ENCODE results near the gene RIPK4. TPM values are rescaled to one million over a fixed set of nuclear protein-coding genes. Genes with fewer than 3 reads are reported as not detected.

RIPK4 gene
- total and polyA plus RNA-seq, 4 donors: 4.7 to 22.6 (median 8.5) TPM

DNA sequence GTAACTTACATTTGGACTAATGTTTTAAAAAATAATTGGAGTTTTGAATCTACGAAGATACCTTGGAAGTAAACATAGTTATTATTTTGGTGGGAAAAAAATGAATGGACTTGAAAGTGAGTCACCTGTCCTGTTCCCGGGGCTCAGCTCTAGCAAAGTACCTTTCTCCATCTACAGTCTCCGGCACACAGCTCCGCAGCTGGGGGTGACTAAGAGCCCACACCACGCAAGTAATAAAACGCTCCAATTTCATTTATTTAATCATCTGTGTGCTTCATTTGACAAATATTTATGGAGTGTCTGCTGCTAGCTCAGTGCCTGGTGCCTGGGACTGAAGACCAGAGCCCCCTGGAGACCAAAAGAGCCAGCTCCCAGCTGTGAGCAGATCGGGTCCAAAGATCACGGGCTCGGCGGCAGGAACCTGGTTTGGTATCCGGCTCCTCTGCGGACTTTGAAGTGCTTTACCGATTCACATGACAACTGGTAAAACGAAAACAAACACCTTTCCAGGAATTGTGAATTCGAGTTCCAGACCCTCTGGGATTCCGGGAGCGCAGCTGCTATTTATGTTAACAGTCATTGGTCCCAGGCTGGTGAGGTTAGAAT is 1.7 kb upstream of the RIPK4 start (continued):
- TF ChIP-seq, protein P1, sequence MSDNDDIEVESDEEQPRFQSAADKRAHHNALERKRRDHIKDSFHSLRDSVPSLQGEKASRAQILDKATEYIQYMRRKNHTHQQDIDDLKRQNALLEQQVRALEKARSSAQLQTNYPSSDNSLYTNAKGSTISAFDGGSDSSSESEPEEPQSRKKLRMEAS (IDR thresholded peaks at IDR 0.05): peak; percentile 76
- TF ChIP-seq, protein P2, sequence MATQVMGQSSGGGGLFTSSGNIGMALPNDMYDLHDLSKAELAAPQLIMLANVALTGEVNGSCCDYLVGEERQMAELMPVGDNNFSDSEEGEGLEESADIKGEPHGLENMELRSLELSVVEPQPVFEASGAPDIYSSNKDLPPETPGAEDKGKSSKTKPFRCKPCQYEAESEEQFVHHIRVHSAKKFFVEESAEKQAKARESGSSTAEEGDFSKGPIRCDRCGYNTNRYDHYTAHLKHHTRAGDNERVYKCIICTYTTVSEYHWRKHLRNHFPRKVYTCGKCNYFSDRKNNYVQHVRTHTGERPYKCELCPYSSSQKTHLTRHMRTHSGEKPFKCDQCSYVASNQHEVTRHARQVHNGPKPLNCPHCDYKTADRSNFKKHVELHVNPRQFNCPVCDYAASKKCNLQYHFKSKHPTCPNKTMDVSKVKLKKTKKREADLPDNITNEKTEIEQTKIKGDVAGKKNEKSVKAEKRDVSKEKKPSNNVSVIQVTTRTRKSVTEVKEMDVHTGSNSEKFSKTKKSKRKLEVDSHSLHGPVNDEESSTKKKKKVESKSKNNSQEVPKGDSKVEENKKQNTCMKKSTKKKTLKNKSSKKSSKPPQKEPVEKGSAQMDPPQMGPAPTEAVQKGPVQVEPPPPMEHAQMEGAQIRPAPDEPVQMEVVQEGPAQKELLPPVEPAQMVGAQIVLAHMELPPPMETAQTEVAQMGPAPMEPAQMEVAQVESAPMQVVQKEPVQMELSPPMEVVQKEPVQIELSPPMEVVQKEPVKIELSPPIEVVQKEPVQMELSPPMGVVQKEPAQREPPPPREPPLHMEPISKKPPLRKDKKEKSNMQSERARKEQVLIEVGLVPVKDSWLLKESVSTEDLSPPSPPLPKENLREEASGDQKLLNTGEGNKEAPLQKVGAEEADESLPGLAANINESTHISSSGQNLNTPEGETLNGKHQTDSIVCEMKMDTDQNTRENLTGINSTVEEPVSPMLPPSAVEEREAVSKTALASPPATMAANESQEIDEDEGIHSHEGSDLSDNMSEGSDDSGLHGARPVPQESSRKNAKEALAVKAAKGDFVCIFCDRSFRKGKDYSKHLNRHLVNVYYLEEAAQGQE (IDR thresholded peaks at IDR 0.05): peak; percentile 72

DNA sequence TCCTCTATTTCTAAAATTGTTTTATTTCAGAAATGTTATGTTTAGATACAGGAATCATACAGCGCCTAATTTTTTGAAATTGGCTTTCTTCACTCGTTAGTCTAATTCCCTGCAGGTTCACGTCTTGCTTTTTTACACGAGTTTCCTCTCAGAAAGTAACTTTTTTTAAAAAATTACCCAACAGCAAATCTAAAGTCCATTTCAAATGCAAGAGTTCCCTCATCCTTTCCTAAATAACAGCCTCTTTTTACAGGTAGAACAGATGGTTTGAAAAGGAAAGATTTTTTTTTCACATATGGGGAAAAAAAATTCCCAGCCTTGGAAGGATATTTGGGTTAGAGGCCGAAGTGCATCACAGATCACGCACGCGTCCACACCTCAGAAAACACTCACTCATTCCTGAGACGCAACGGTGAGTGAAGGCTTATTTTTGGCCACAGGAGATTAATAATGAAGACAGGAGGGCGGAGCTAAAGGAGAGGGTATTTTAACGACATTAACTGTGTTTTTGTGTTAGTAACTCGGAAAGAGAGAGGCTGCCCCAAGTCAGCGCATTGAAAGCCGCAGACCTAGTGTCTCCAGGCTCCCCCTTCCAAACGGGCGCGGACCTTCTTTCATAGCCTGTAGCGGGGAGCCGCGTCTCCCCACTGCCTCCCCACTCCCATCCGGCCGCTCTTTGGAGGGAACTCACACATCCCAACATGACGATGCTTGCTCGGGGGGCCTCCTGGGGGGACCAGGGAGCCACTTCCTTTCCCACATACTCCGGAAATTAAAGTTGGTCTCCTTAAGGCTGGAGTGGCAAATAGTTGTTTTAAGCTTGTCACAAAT is 969 bp upstream of the RIPK4 start:
- Histone ChIP-seq H3K4me1 (ENCODE audit: control insufficient read depth in 4 of 4, insufficient read depth in 4 of 4, low read length in 3 of 4) (peaks cover 10 to 36% (median 24%) of the 10 kb centered on the region in 4 donors), H3K27ac (ENCODE audit: low read depth in 1 of 2, low read length in 2 of 2) (peak overlapping the region; percentile 85 to 92), H3K4me3 (ENCODE audit: low read depth in 1 of 3, low read length in 3 of 3) (peak overlapping the region; percentile 64 to 76 (median 65)), H3K36me3 (ENCODE audit: control insufficient read depth in 4 of 4, insufficient read depth in 3 of 4, low read depth in 1 of 4, low read length in 3 of 4) (no peaks in the 10 kb centered on the region), H3K27me3 (ENCODE audit: control insufficient read depth in 4 of 4, insufficient read depth in 4 of 4, low read length in 3 of 4) (no peaks in the 10 kb centered on the region), H3K9ac (ENCODE audit: low read depth in 1 of 2, low read length in 2 of 2) (peak overlapping the region; percentile 47 to 82), H3K9me3 (ENCODE audit: control insufficient read depth in 4 of 4, low read length in 3 of 4) (no peaks in the 10 kb centered on the region)
- WGBS: 3% methylated on average over 26 of the region's 26 CpGs
- no peak for TF ChIP-seq GABPA (IDR thresholded peaks at IDR 0.05 in 1 of 2, conservative IDR thresholded peaks at IDR 0.05 in 1 of 2)
- no peak for TF ChIP-seq EGR1 (IDR thresholded peaks at IDR 0.05; ENCODE audit: low read depth in 2 of 2)
- peak in 1 of 2 donors; percentile 21 for TF ChIP-seq JUND (IDR thresholded peaks at IDR 0.05)
- TF ChIP-seq HNF4A (conservative IDR thresholded peaks at IDR 0.05): peak; percentile 56 to 57
- DNase-seq (ENCODE audit: low spot score): no peak

DNA sequence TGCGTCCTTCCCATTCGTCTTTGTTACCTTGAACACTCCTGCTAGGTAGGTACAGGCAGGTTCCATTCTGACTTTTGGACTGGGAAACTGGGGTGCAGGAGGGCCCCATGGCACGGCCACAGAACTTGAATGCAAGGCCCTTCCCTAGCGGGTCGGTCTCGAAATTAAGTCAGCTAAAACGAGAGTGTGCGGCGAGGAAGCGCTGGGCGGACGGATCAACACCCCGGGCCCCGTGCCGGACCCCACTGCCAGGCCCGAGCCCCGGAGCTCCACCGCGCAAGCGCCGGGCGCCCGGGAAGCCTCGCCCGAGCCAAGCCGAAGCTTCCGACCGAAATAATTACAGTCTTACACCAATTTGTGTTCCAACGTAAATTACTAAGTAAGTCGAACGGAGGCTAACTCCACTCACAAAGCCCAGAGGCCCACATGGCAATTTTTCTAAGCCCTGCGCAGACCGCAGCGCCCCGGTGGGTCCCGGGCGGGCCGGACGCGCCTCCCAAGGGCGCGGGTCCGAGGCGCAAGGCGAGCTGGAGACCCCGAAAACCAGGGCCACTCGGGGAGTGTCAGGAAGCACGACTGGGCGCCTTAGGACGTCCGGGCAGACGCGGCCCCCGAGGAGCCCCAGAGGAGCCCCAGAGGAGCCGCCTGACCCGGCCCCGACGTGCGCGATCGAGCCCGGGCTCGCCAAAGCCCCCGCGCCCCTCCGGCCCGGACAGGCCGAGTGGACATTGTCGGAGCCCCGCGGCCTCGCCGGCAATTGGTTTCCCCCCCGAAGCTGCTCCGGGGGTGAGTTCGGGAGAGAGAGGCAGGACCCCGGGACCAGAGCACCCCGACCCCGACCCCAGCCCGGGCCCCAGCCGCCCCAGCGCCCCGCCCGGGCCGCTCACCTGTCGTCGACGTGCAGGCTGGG is 624 bp downstream of the RIPK4 start:
- Histone ChIP-seq H3K9me3 (ENCODE audit: control insufficient read depth in 4 of 4, low read length in 3 of 4) (no peaks in the 10 kb centered on the region), H3K4me1 (ENCODE audit: control insufficient read depth in 4 of 4, insufficient read depth in 4 of 4, low read length in 3 of 4) (peaks cover 15 to 52% (median 39%) of the 10 kb centered on the region in 4 donors), H3K9ac (ENCODE audit: low read depth in 1 of 2, low read length in 2 of 2) (peak overlapping the region; percentile 48 to 68), H3K27me3 (ENCODE audit: control insufficient read depth in 4 of 4, insufficient read depth in 4 of 4, low read length in 3 of 4) (no peaks in the 10 kb centered on the region), H3K27ac (ENCODE audit: low read depth in 1 of 2, low read length in 2 of 2) (peak overlapping the region; percentile 85 to 92), H3K36me3 (ENCODE audit: control insufficient read depth in 4 of 4, insufficient read depth in 3 of 4, low read depth in 1 of 4, low read length in 3 of 4) (no peaks in the 10 kb centered on the region), H3K4me3 (ENCODE audit: low read depth in 1 of 3, low read length in 3 of 3) (peak overlapping the region; percentile 76 to 94 (median 86))
- TF ChIP-seq JUND (IDR thresholded peaks at IDR 0.05) (no peak), YY1 (IDR thresholded peaks at IDR 0.05) (no peak), SP1 (IDR thresholded peaks at IDR 0.05) (no peak), GABPA (IDR thresholded peaks at IDR 0.05 in 1 of 2, conservative IDR thresholded peaks at IDR 0.05 in 1 of 2) (no peak), TAF1 (conservative IDR thresholded peaks at IDR 0.05) (no peak), FOXA1 (IDR thresholded peaks at IDR 0.05) (no peak), RAD21 (IDR thresholded peaks at IDR 0.05) (no peak), HNF4A (conservative IDR thresholded peaks at IDR 0.05) (no peak), HNF4G (IDR thresholded peaks at IDR 0.05) (no peak)
- TF ChIP-seq, protein P2 (IDR thresholded peaks at IDR 0.05): no peak
- TF ChIP-seq, protein P3, sequence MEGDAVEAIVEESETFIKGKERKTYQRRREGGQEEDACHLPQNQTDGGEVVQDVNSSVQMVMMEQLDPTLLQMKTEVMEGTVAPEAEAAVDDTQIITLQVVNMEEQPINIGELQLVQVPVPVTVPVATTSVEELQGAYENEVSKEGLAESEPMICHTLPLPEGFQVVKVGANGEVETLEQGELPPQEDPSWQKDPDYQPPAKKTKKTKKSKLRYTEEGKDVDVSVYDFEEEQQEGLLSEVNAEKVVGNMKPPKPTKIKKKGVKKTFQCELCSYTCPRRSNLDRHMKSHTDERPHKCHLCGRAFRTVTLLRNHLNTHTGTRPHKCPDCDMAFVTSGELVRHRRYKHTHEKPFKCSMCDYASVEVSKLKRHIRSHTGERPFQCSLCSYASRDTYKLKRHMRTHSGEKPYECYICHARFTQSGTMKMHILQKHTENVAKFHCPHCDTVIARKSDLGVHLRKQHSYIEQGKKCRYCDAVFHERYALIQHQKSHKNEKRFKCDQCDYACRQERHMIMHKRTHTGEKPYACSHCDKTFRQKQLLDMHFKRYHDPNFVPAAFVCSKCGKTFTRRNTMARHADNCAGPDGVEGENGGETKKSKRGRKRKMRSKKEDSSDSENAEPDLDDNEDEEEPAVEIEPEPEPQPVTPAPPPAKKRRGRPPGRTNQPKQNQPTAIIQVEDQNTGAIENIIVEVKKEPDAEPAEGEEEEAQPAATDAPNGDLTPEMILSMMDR (IDR thresholded peaks at IDR 0.05; ENCODE audit: low read depth, low read length, missing input control): no peak
- DNase-seq (ENCODE audit: low spot score): peak; percentile 41
- whole genome bisulfite sequencing: 5% methylated on average over 88 of the region's 88 CpGs
